Stimulated activated memory B cell treated with anti-CD40 and anti-IgM and Interleukin-4, amounts not matched to agents 10 μg/mL and 1 μg/mL and 100 μg/mL, for 72 hours (primary cell): ENCODE data around the gene DRICH1.
"Not testable (repeated sequence)": the region's sequence is repeated elsewhere in the genome, so short reads cannot be mapped to it uniquely, and the experiment has no call there.

Source experiments
- ATAC-seq: fragments of 150-1000 bp; cut with Tn5 transposase; 2 replicates; pipeline ENCODE4 v1.10.0; 2021
- H3K27ac Mint-ChIP-seq: one replicate; pipeline ENCODE4 v1.8.0; 2022; ENCODE audit warnings: mild to moderate bottlenecking, mixed read lengths
- H3K27me3 Mint-ChIP-seq: one replicate; pipeline ENCODE4 v1.8.0; 2022; ENCODE audit warnings: mixed read lengths
- H3K36me3 Mint-ChIP-seq: one replicate; pipeline ENCODE4 v1.8.0; 2022; ENCODE audit warnings: mixed read lengths
- H3K4me1 Mint-ChIP-seq: one replicate; pipeline ENCODE4 v1.8.0; 2022; ENCODE audit warnings: mixed read lengths
- H3K4me3 Mint-ChIP-seq: one replicate; pipeline ENCODE4 v1.8.0; 2022; ENCODE audit warnings: mild to moderate bottlenecking, moderate library complexity, mixed read lengths
- H3K9me3 Mint-ChIP-seq: one replicate; pipeline ENCODE4 v1.8.0; 2022; ENCODE audit warnings: mixed read lengths

Gene DRICH1, protein sequence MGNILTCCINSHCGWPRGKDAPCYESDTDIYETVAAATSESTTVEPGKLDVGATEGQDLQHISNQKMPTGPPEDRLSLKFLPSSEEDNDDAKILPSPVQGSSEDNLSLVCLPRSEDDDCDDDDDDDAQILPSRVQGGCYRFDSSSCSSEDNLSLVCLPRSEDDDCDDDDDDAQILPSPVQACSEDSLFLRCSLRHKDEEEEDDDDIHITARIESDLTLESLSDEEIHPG

GRCh38 chr22:23632178-23632577 lies at the start of gene DRICH1:
Gene DRICH1 (minus strand): TSS chr22:23632321. CDS start chr22:23632023, 298 bp downstream.
- Mint-ChIP-seq H3K27me3 (no peaks in the 10 kb centered on the region), H3K9me3 (no peaks in the 10 kb centered on the region), H3K27ac (no peak within 1 kb of the TSS), H3K4me1 (no peaks in the 10 kb centered on the region), H3K36me3 (peaks cover 13% of the 10 kb centered on the region), H3K4me3 (no peak within 1 kb of the TSS)
- no peak for ATAC-seq

GRCh38 chr22:23681026-23681809 lies 49.1 kb upstream of the DRICH1 start:
- H3K27me3 Mint-ChIP-seq, result no peaks in the 10 kb centered on the region
- H3K4me3 Mint-ChIP-seq, result no peak overlapping the region
- no peaks in the 10 kb centered on the region for H3K9me3 Mint-ChIP-seq

GRCh38 chr22:23678133-23678532 lies 46.0 kb upstream of the DRICH1 start:
- Mint-ChIP-seq H3K4me3 (no peak overlapping the region), H3K36me3 (peaks cover 40% of the 10 kb centered on the region), H3K9me3 (no peaks in the 10 kb centered on the region), H3K27me3 (no peaks in the 10 kb centered on the region), H3K27ac (peak overlapping the region; percentile 41), H3K4me1 (peaks cover 18% of the 10 kb centered on the region)
- ATAC-seq, result no peak

More at GRCh38 chr22:23681026-23681809, 49.1 kb upstream of the DRICH1 start:
- H3K27ac Mint-ChIP-seq, result no peak overlapping the region
- no peak for ATAC-seq
- peaks cover 49% of the 10 kb centered on the region for H3K36me3 Mint-ChIP-seq
- H3K4me1 Mint-ChIP-seq, result peaks cover 13% of the 10 kb centered on the region

- Mint-ChIP-seq H3K27me3 (no peaks in the 10 kb centered on the region), H3K36me3 (peaks cover 36% of the 10 kb centered on the region), H3K4me3 (no peak overlapping the region), H3K9me3 (no peaks in the 10 kb centered on the region), H3K27ac (peak overlapping the region; percentile 41), H3K4me1 (peaks cover 20% of the 10 kb centered on the region)
- no peak for ATAC-seq
These were observed 45.5 kb upstream of the DRICH1 start for GRCh38 chr22:23677701-23677995.

GRCh38 chr22:23676841-23677700 lies 45.0 kb upstream of the DRICH1 start:
- H3K27ac Mint-ChIP-seq, result peak overlapping the region; percentile 41
- H3K4me1 Mint-ChIP-seq, result peaks cover 24% of the 10 kb centered on the region
- not testable (repeated sequence) for ATAC-seq, H3K4me3 Mint-ChIP-seq, H3K9me3 Mint-ChIP-seq, H3K27me3 Mint-ChIP-seq
- H3K36me3 Mint-ChIP-seq, result peaks cover 31% of the 10 kb centered on the region

DNA sequence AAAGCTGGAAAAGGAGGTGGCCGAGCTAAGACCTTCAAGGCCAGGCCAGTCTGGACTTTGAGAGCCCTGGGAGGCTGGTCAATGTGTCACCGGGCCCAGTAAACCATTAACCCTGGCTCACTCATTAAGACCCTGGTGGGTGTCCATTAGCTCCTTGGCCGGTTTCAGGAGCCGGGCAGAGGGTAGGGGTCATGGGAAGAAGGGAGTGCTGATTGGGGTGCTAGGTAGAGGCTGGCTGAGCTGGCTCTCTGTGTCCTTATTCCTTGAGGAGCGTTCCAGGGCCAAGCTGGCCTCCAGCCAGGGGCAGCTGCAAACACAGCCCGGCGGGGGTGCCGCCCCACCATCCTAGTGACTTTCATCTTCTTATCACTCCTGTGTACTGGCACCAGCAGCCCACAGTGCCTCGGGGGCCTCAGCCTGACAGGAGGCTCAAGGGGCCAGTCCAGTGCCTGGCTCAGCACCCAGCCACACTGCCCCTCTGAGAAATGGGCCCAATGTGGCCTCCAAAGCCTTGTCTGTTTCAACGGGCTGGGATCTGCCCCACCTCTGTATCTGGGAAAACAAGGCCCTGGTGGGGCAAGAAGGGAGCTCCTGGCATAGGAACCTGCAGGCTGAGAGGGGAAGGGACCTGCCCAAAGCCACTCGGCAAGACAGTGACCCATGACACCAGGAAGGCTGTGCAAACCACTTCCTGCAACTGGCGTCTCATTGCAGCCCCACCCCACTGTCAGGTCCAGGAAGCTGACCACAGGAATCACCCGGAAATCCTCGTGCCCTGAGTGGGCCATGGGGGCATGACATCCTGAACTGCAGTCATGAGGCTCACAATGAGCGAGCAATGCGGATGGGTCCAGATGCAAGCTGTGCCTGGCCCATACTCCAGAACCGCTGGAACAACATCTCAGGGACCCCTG lies 43.6 kb upstream of the DRICH1 start:
- Mint-ChIP-seq H3K4me3 (no peak overlapping the region), H3K27me3 (no peaks in the 10 kb centered on the region), H3K27ac (no peak overlapping the region), H3K4me1 (peaks cover 24% of the 10 kb centered on the region), H3K9me3 (no peaks in the 10 kb centered on the region), H3K36me3 (peaks cover 19% of the 10 kb centered on the region)
- ATAC-seq, result peak; percentile 27

- not testable (repeated sequence) for H3K9me3 Mint-ChIP-seq, H3K27me3 Mint-ChIP-seq, H3K27ac Mint-ChIP-seq, H3K4me3 Mint-ChIP-seq, ATAC-seq
- H3K4me1 Mint-ChIP-seq, result peaks cover 24% of the 10 kb centered on the region
- H3K36me3 Mint-ChIP-seq, result peaks cover 11% of the 10 kb centered on the region
These were observed 42.9 kb upstream of the DRICH1 start for GRCh38 chr22:23674886-23675501.

DNA sequence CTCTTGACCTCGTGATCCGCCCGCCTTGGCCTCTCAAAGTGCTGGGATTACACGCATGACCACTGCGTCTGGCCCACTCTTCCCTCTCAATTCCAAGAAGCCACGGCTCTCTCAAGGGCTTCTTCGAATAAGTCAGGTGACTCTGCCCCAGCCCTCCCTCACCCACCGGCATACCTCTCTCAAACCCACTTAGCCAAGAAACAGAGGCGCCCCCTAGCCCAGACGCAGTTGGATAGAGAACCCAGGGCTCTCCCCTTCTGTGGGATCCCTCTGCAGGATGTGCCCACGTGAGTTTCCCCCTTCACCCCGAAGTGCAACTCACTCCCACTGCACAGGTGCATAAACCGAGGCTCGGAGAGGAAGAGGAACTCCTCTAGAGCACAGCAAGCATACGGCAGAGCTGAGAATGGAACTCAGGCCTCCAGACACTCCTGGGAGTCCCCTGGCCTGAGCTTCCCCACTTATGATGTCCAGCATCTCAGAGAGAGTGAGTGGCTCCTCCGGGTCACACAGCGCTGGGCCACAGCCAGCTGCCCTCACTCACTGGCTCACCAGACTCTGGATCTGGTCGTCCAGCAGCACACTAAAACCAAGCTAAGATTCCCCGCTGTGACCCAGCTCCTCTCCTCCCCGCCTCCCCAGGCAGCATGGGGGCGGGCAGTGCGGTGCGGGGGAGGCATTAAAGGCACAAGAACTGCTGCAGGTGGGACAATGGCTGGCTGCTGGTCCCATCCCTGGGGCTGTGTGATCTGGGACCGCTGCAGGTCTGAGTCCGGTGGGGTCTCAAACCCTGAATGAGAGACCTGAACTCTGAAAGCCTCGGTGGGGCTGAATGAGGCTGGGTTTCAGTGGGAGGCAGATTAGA lies 41.9 kb upstream of the DRICH1 start:
- Mint-ChIP-seq H3K4me3 (no peak overlapping the region), H3K27ac (no peak overlapping the region), H3K4me1 (peaks cover 24% of the 10 kb centered on the region), H3K27me3 (no peaks in the 10 kb centered on the region), H3K36me3 (peaks cover 11% of the 10 kb centered on the region), H3K9me3 (no peaks in the 10 kb centered on the region)
- no peak for ATAC-seq

DNA sequence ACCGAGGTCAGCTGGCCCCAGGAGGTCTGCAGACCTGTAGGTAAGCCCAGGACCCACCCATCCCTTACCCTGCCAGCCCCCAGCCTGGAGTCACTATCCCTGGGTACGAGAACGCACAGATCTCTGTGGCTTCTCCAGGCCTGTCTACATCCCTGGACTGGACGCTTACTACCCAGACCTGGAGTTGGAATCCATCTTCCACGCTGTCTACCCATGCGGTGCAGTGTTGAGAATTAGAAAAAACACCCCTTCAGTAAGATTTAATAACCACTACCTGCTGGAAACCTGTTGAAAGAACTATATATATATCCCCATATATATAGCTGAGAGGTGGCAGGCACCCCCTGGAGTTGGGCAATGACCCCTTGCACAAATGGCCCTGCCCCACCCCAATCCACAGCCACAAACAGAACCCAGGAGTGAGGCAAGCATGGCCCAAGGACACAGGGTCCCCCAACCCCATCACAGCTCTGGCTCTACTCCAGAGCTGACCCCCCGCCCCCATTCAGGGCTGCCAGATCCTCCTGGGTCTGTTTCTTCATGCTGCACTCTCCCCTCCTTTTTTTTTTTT lies 41.0 kb upstream of the DRICH1 start:
- H3K36me3 Mint-ChIP-seq, result peaks cover 9% of the 10 kb centered on the region
- H3K4me3 Mint-ChIP-seq, result no peak overlapping the region
- ATAC-seq, result no peak
- no peaks in the 10 kb centered on the region for H3K9me3 Mint-ChIP-seq
- peaks cover 22% of the 10 kb centered on the region for H3K4me1 Mint-ChIP-seq
- H3K27me3 Mint-ChIP-seq, result no peaks in the 10 kb centered on the region
- no peak overlapping the region for H3K27ac Mint-ChIP-seq

GRCh38 chr22:23672307-23673049 lies 40.4 kb upstream of the DRICH1 start:
- ATAC-seq, H3K4me3 Mint-ChIP-seq, H3K27me3 Mint-ChIP-seq, H3K27ac Mint-ChIP-seq, H3K36me3 Mint-ChIP-seq, H3K9me3 Mint-ChIP-seq: not testable (repeated sequence)
- H3K4me1 Mint-ChIP-seq, result peaks cover 17% of the 10 kb centered on the region

GRCh38 chr22:23671387-23671786 lies 39.3 kb upstream of the DRICH1 start:
- not testable (repeated sequence) for H3K27me3 Mint-ChIP-seq, H3K36me3 Mint-ChIP-seq, H3K27ac Mint-ChIP-seq, H3K9me3 Mint-ChIP-seq, ATAC-seq, H3K4me3 Mint-ChIP-seq
- peaks cover 13% of the 10 kb centered on the region for H3K4me1 Mint-ChIP-seq

GRCh38 chr22:23670378-23671295 lies 38.5 kb upstream of the DRICH1 start:
- H3K27me3 Mint-ChIP-seq, result no peaks in the 10 kb centered on the region
- no peaks in the 10 kb centered on the region for H3K9me3 Mint-ChIP-seq
- ATAC-seq, result peak; percentile 8
- H3K36me3 Mint-ChIP-seq, result peaks cover 12% of the 10 kb centered on the region
- H3K27ac Mint-ChIP-seq, result no peak overlapping the region
- no peak overlapping the region for H3K4me3 Mint-ChIP-seq
- peaks cover 10% of the 10 kb centered on the region for H3K4me1 Mint-ChIP-seq
